Spleen (tissue), 11 donors: Measurements from ENCODE around the gene NAA11. TPM values are rescaled to one million over a fixed set of nuclear protein-coding genes. Genes with fewer than 3 reads are reported as not detected.

Experiments used
- DNase-seq: peaks from one replicate; pipeline ENCODE4 v3.0.0-alpha.2; 2020
- H3K27ac ChIP-seq, 8 donors: fragments of 200-600 bp; sonication (generic) in 7 of 8; 1 replicate in 4 of 8; 2 replicates in 4 of 8; pipeline versions ENCODE4 v1.5.0 to v1.8.0; 2016 to 2021; ENCODE audit warnings: inconsistent platforms in 4 of 8, mild to moderate bottlenecking in 4 of 8, moderate library complexity in 1 of 8
- H3K27me3 ChIP-seq, 7 donors: fragments of 200-600 bp; sonication (generic) in 6 of 7; replicated peaks in 1 of 7; 1 replicate in 4 of 7; 2 replicates in 3 of 7; pipeline versions ENCODE4 v1.5.0 to v1.8.0; 2016 to 2021; ENCODE audit warnings: inconsistent platforms in 3 of 7, mild to moderate bottlenecking in 1 of 7
- H3K36me3 ChIP-seq, 6 donors: fragments of 200-600 bp; sonication (generic) in 5 of 6; 1 replicate in 4 of 6; 2 replicates in 2 of 6; pipeline versions ENCODE4 v1.5.0 to v1.8.0; 2016 to 2021; ENCODE audit warnings: inconsistent platforms in 2 of 6
- H3K4me1 ChIP-seq, 6 donors: fragments of 200-600 bp; sonication (generic) in 5 of 6; 1 replicate in 3 of 6; 2 replicates in 3 of 6; pipeline versions ENCODE4 v1.5.0 to v1.8.0; 2016 to 2021; ENCODE audit warnings: inconsistent platforms in 3 of 6
- H3K4me3 ChIP-seq, 8 donors: fragments of 200-600 bp; sonication (generic) in 7 of 8; 1 replicate in 4 of 8; 2 replicates in 4 of 8; pipeline versions ENCODE4 v1.5.0 to v1.8.0; 2016 to 2021; ENCODE audit warnings: inconsistent platforms in 4 of 8, mild to moderate bottlenecking in 4 of 8, moderate library complexity in 2 of 8
- H3K9me3 ChIP-seq, 8 donors: fragments of 200-600 bp; sonication (generic) in 7 of 8; 1 replicate in 4 of 8; 2 replicates in 4 of 8; pipeline versions ENCODE4 v1.5.0 to v1.8.0; 2016 to 2021; ENCODE audit warnings: inconsistent platforms in 4 of 8
- CTCF ChIP-seq, 11 experiments: fragments of 200-600 bp in 7 of 11; fragments of 450-650 bp in 4 of 11; sonication (generic) in 4 of 11; IDR thresholded peaks in 8 of 11; conservative IDR thresholded peaks in 3 of 11; 1 replicate in 7 of 11; 2 replicates in 4 of 11; pipeline versions ENCODE4 v1.4.0 to v1.8.0; 2016 to 2021; ENCODE audit warnings: antibody characterized with exemption in 11 of 11, inconsistent platforms in 4 of 11, mild to moderate bottlenecking in 1 of 11
- POLR2A ChIP-seq, 3 donors: fragments of 450-650 bp; IDR thresholded peaks; one replicate each; pipeline ENCODE4 v1.5.1; 2017; ENCODE audit warnings: antibody characterized with exemption in 3 of 3, mild to moderate bottlenecking in 1 of 3
- POLR2AphosphoS5 ChIP-seq, 3 donors: sonication (generic); formaldehyde crosslinking; IDR thresholded peaks; one replicate each; pipeline ENCODE4 v1.5.1; 2017; ENCODE audit warnings: antibody characterized with exemption in 3 of 3
- WGBS, 5 donors: extraction: QIAGEN DNeasy Blood & Tissue Kit in 3 of 5; methylation state at CpG; one replicate each; pipeline versions ENCODE4 v1.1.5 to v1.1.7; 2013 to 2018; 5-methylcytosine and 5-hydroxymethylcytosine counted together
- intact Hi-C: fragments of 100-400 bp; cut with DNase I; formaldehyde crosslinking; loops from one replicate; pipeline ENCODE4 v1.15.0; 2023; ENCODE audit warnings: low total_unique reads
- polyA plus RNA-seq, 3 donors: library from polyadenylated mRNA; stranded (reverse); fragments of 200-250 nt; gene quantifications; one replicate each; pipeline ENCODE4 v1.2.1, GENCODE V29; 2013
- total RNA-seq, 7 donors: library from RNA; depleted of rRNA in 3 of 7; stranded (reverse); fragments of >200 nt in 3 of 7; fragmentation: NEBNext Ultra II Directional in 4 of 7; extraction: Animal tissue kit (Norgen Biotek cat#: 25700) in 4 of 7; gene quantifications; one replicate each; pipeline versions ENCODE4 v1.1.0 to v1.2.1, GENCODE V29; 2016 to 2021
- donor health status: healthy with polysubstance abuse.
- donor health status: DM: no; HTN: no; CAD: no; lungs with moderate emphysema.
- donor health status: DM: no; HTN: no; CAD: no.
- donor health status: Bipolar disorder and iron deficiency.
- donor health status: healthy.
- donor health status: DM: no; HTN: no; CAD: no.
- donor health status: DM: yes; HTN: yes; CAD: no.

NAA11 gene
- total and polyA plus RNA-seq, 10 donors: not detected

DNA sequence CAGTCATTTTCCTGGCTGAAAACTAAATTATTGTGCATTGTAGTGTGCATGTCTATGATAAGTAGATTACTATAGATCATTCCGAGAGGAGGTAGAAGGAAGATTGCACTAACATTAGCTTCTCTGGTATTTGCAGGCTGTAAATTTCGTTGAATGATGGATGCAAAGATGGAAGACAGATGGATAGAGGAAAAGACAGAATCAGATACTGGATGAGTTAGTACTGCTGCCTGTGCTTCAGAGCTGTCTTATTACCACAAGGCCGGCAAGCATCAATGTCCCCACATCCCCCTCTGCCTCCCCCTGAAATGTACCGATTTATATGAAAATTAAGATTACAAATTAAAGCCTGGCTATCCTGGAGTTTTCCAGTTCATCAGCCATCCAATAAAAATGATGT is 17.7 kb downstream of the NAA11 start:
- WGBS, 5 donors: 75 to 82% (median 78%) methylated on average over 4 of the region's 4 CpGs
- no peaks in the 10 kb centered on the region for H3K27me3 ChIP-seq
- H3K9me3 ChIP-seq: no peaks in the 10 kb centered on the region
- H3K27ac ChIP-seq: no peak overlapping the region
- H3K4me1 ChIP-seq: no peaks in the 10 kb centered on the region
- intact Hi-C loops: no loop called here
- no peak for DNase-seq
- TF ChIP-seq POLR2A (IDR thresholded peaks at IDR 0.05): no peak
- TF ChIP-seq POLR2AphosphoS5 (IDR thresholded peaks at IDR 0.05): no peak
- TF ChIP-seq CTCF (IDR thresholded peaks at IDR 0.05 in 8 of 11, conservative IDR thresholded peaks at IDR 0.05 in 3 of 11): no peak
- no peaks in the 10 kb centered on the region for H3K36me3 ChIP-seq
- no peak overlapping the region for H3K4me3 ChIP-seq

DNA sequence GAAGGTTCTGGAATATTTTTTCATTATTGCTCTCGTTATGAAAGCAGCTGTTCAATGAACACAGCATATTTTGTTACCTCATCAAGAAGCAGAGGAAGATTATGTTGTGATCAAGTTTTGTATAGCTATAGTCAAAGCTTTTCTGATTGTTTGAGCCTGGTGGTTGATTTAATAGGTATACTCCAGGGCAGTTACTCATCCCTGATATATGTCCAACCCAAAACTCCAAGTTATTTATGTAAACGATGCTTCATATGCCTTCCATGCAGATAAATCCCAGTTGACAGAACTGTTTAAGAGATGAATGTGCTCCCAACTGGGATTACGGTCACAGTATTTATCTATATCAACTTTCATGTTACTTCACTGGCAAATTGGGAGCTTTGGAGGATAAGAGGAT is 19.1 kb downstream of the NAA11 start:
- Histone ChIP-seq H3K4me3 (no peak overlapping the region), H3K9me3 (no peaks in the 10 kb centered on the region), H3K27ac (no peak overlapping the region), H3K4me1 (no peaks in the 10 kb centered on the region), H3K36me3 (no peaks in the 10 kb centered on the region), H3K27me3 (no peaks in the 10 kb centered on the region)
- intact Hi-C loops: no loop called here
- WGBS, 5 donors: 66 to 86% (median 83%) methylated on average over 3 of the region's 3 CpGs
- no peak for DNase-seq
- no peak for TF ChIP-seq POLR2AphosphoS5 (IDR thresholded peaks at IDR 0.05)

GRCh38 chr4:79300280-79300679 is 25.6 kb downstream of the NAA11 start:
- Histone ChIP-seq H3K9me3 (no peaks in the 10 kb centered on the region), H3K36me3 (no peaks in the 10 kb centered on the region), H3K4me1 (no peaks in the 10 kb centered on the region), H3K4me3 (no peak overlapping the region), H3K27ac (no peak overlapping the region), H3K27me3 (no peaks in the 10 kb centered on the region)
- DNase-seq: no peak
- no peak for TF ChIP-seq POLR2A (IDR thresholded peaks at IDR 0.05)
- TF ChIP-seq POLR2AphosphoS5 (IDR thresholded peaks at IDR 0.05): no peak
- TF ChIP-seq CTCF (IDR thresholded peaks at IDR 0.05 in 8 of 11, conservative IDR thresholded peaks at IDR 0.05 in 3 of 11): no peak
- 70 to 95% (median 91%) methylated on average over 2 of the region's 2 CpGs for WGBS, 5 donors
- intact Hi-C loops: no loop called here

GRCh38 chr4:79298484-79298883 is 27.4 kb downstream of the NAA11 start:
- Histone ChIP-seq H3K9me3 (no peaks in the 10 kb centered on the region), H3K36me3 (no peaks in the 10 kb centered on the region), H3K27me3 (no peaks in the 10 kb centered on the region), H3K27ac (no peak overlapping the region), H3K4me1 (no peaks in the 10 kb centered on the region), H3K4me3 (no peak overlapping the region)
- peak; percentile 62 for DNase-seq
- intact Hi-C loops: no loop called here
- TF ChIP-seq POLR2A (IDR thresholded peaks at IDR 0.05): no peak
- no peak for TF ChIP-seq POLR2AphosphoS5 (IDR thresholded peaks at IDR 0.05)
- WGBS, 5 donors: 85 to 93% (median 87%) methylated on average over 6 of the region's 6 CpGs

- intact Hi-C loops: no loop called here
- Histone ChIP-seq H3K4me3 (no peak overlapping the region), H3K36me3 (no peaks in the 10 kb centered on the region), H3K27ac (no peak overlapping the region), H3K4me1 (no peaks in the 10 kb centered on the region), H3K9me3 (no peaks in the 10 kb centered on the region), H3K27me3 (no peaks in the 10 kb centered on the region)
- DNase-seq: peak; percentile 20
- TF ChIP-seq POLR2AphosphoS5 (IDR thresholded peaks at IDR 0.05): no peak
- no peak for TF ChIP-seq POLR2A (IDR thresholded peaks at IDR 0.05)
- TF ChIP-seq CTCF (IDR thresholded peaks at IDR 0.05 in 8 of 11, conservative IDR thresholded peaks at IDR 0.05 in 3 of 11): no peak
- WGBS, 5 donors: 78 to 94% (median 87%) methylated on average over 6 of the region's 6 CpGs
Measured at GRCh38 chr4:79298027-79298426, 27.8 kb downstream of the NAA11 start.
